Measurements from ENCODE around the gene DIS3L.

Gene DIS3L

GRCh38 chr15:66292571-66293418, 573 bp upstream of the DIS3L start:
- Histone ChIP-seq H3K36me3 (ENCODE audit: insufficient read depth) (no peaks in the 10 kb centered on the region), H3K4me2 (peak overlapping the region; percentile 72), H2AFZ (ENCODE audit: low read depth) (peak overlapping the region; percentile 90), H3K4me3 (IDR thresholded peaks at IDR 0.05; ENCODE audit: insufficient read depth, low read depth, low read length) (no peak overlapping the region), H3K27me3 (ENCODE audit: insufficient read depth, low read depth) (no peaks in the 10 kb centered on the region), H3K27ac (peak overlapping the region; percentile 91), H3K9ac (peak overlapping the region; percentile 93), H4K20me1 (ENCODE audit: insufficient read depth) (no peaks in the 10 kb centered on the region), H3K79me2 (ENCODE audit: insufficient read depth, low read depth) (peaks cover 28% of the 10 kb centered on the region), H3K4me1 (ENCODE audit: low read depth, poor library complexity, severe bottlenecking) (peaks cover 25% of the 10 kb centered on the region)
- TF ChIP-seq CTCF (conservative IDR thresholded peaks at IDR 0.05; ENCODE audit: low read depth, low read length), result no peak

- H3K4me3 ChIP-seq (IDR thresholded peaks at IDR 0.05; ENCODE audit: insufficient read depth, low read depth, low read length), result no peak overlapping the region
- H3K79me2 ChIP-seq (ENCODE audit: insufficient read depth, low read depth), result peaks cover 28% of the 10 kb centered on the region
- peak overlapping the region; percentile 63 for H2AFZ ChIP-seq (ENCODE audit: low read depth)
- peak overlapping the region; percentile 93 for H3K9ac ChIP-seq
- H3K27me3 ChIP-seq (ENCODE audit: insufficient read depth, low read depth), result no peaks in the 10 kb centered on the region
- H4K20me1 ChIP-seq (ENCODE audit: insufficient read depth), result no peaks in the 10 kb centered on the region
- H3K4me1 ChIP-seq (ENCODE audit: low read depth, poor library complexity, severe bottlenecking), result peaks cover 25% of the 10 kb centered on the region
- no peak for TF ChIP-seq CTCF (conservative IDR thresholded peaks at IDR 0.05; ENCODE audit: low read depth, low read length)
- peak overlapping the region; percentile 89 for H3K4me2 ChIP-seq
- peak overlapping the region; percentile 91 for H3K27ac ChIP-seq
- no peaks in the 10 kb centered on the region for H3K36me3 ChIP-seq (ENCODE audit: insufficient read depth)
Measured at GRCh38 chr15:66294157-66294931, 976 bp downstream of the DIS3L start.

- Histone ChIP-seq H3K79me2 (ENCODE audit: insufficient read depth, low read depth) (peaks cover 28% of the 10 kb centered on the region), H3K27me3 (ENCODE audit: insufficient read depth, low read depth) (no peaks in the 10 kb centered on the region), H4K20me1 (ENCODE audit: insufficient read depth) (no peaks in the 10 kb centered on the region), H2AFZ (ENCODE audit: low read depth) (peak overlapping the region; percentile 63), H3K27ac (peak overlapping the region; percentile 91), H3K4me3 (IDR thresholded peaks at IDR 0.05; ENCODE audit: insufficient read depth, low read depth, low read length) (no peak overlapping the region), H3K9ac (peak overlapping the region; percentile 93; the same call in 1 of the 2 replicates), H3K4me1 (ENCODE audit: low read depth, poor library complexity, severe bottlenecking) (peaks cover 25% of the 10 kb centered on the region), H3K4me2 (peak overlapping the region; percentile 89), H3K36me3 (ENCODE audit: insufficient read depth) (no peaks in the 10 kb centered on the region)
- no peak for TF ChIP-seq CTCF (conservative IDR thresholded peaks at IDR 0.05; ENCODE audit: low read depth, low read length)
Measured at GRCh38 chr15:66294932-66295235, 1.5 kb downstream of the DIS3L start.

- H3K36me3 ChIP-seq (ENCODE audit: insufficient read depth), result no peaks in the 10 kb centered on the region
- H3K4me1 ChIP-seq (ENCODE audit: low read depth, poor library complexity, severe bottlenecking), result peaks cover 25% of the 10 kb centered on the region
- H3K27me3 ChIP-seq (ENCODE audit: insufficient read depth, low read depth), result no peaks in the 10 kb centered on the region
- H3K27ac ChIP-seq, result no peak overlapping the region
- no peak overlapping the region for H2AFZ ChIP-seq (ENCODE audit: low read depth)
- H3K79me2 ChIP-seq (ENCODE audit: insufficient read depth, low read depth), result peaks cover 28% of the 10 kb centered on the region
- no peak overlapping the region for H3K9ac ChIP-seq
- H3K4me2 ChIP-seq, result peak overlapping the region; percentile 89; the same call in 1 of the 2 replicates
- H4K20me1 ChIP-seq (ENCODE audit: insufficient read depth), result no peaks in the 10 kb centered on the region
- no peak overlapping the region for H3K4me3 ChIP-seq (IDR thresholded peaks at IDR 0.05; ENCODE audit: insufficient read depth, low read depth, low read length)
- TF ChIP-seq CTCF (conservative IDR thresholded peaks at IDR 0.05; ENCODE audit: low read depth, low read length), result no peak
Measured at GRCh38 chr15:66296186-66296585, 2.8 kb downstream of the DIS3L start.
